HL-60 (cell line): ENCODE measurements around the gene PBX3.

Experiments
- GABPA ChIP-seq: IDR thresholded peaks from 2 replicates; pipeline ENCODE4 v1.6.1; 2012; ENCODE audit warnings: low read depth
- POLR2AphosphoS5 ChIP-seq: IDR thresholded peaks from 2 replicates; pipeline ENCODE4 v1.6.1; 2012; ENCODE audit warnings: low read depth
- SPI1 ChIP-seq: IDR thresholded peaks from 2 replicates; pipeline ENCODE4 v1.6.1; 2012; ENCODE audit warnings: low read depth, mild to moderate bottlenecking, borderline replicate concordance
- TF ChIP-seq, protein P1 (sequence below): IDR thresholded peaks from one replicate; pipeline ENCODE4 v1.5.1; 2011; ENCODE audit warnings: low read length, control low read depth, inconsistent platforms; ENCODE audit not compliant: insufficient read depth
- TF ChIP-seq, protein P2 (sequence below): IDR thresholded peaks from 2 replicates; pipeline ENCODE4 v1.6.1; 2012; ENCODE audit warnings: low read depth; ENCODE audit not compliant: insufficient replicate concordance

DNA sequence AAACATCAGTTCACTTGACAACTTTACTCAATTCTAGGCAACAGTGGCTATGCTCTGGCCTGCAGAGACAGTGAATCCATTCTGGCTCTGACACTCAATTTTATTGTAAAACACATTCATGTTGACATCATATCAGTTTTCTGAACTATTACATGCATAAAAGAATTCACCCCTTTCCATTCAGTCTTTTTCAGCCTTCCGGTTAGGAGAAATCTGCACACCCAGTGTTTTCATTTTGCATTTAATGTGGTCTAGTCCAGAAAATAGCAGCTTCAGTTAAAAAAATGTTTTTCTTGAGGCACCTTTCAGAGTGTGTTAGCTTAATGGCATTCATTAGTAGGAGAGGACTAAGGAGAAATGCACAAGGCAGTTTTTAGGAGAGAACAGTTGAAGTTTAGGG is 95.1 kb downstream of the PBX3 start:
- TF ChIP-seq, protein P1, sequence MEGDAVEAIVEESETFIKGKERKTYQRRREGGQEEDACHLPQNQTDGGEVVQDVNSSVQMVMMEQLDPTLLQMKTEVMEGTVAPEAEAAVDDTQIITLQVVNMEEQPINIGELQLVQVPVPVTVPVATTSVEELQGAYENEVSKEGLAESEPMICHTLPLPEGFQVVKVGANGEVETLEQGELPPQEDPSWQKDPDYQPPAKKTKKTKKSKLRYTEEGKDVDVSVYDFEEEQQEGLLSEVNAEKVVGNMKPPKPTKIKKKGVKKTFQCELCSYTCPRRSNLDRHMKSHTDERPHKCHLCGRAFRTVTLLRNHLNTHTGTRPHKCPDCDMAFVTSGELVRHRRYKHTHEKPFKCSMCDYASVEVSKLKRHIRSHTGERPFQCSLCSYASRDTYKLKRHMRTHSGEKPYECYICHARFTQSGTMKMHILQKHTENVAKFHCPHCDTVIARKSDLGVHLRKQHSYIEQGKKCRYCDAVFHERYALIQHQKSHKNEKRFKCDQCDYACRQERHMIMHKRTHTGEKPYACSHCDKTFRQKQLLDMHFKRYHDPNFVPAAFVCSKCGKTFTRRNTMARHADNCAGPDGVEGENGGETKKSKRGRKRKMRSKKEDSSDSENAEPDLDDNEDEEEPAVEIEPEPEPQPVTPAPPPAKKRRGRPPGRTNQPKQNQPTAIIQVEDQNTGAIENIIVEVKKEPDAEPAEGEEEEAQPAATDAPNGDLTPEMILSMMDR, result no peak
- TF ChIP-seq POLR2AphosphoS5, result no peak
- TF ChIP-seq, protein P2, sequence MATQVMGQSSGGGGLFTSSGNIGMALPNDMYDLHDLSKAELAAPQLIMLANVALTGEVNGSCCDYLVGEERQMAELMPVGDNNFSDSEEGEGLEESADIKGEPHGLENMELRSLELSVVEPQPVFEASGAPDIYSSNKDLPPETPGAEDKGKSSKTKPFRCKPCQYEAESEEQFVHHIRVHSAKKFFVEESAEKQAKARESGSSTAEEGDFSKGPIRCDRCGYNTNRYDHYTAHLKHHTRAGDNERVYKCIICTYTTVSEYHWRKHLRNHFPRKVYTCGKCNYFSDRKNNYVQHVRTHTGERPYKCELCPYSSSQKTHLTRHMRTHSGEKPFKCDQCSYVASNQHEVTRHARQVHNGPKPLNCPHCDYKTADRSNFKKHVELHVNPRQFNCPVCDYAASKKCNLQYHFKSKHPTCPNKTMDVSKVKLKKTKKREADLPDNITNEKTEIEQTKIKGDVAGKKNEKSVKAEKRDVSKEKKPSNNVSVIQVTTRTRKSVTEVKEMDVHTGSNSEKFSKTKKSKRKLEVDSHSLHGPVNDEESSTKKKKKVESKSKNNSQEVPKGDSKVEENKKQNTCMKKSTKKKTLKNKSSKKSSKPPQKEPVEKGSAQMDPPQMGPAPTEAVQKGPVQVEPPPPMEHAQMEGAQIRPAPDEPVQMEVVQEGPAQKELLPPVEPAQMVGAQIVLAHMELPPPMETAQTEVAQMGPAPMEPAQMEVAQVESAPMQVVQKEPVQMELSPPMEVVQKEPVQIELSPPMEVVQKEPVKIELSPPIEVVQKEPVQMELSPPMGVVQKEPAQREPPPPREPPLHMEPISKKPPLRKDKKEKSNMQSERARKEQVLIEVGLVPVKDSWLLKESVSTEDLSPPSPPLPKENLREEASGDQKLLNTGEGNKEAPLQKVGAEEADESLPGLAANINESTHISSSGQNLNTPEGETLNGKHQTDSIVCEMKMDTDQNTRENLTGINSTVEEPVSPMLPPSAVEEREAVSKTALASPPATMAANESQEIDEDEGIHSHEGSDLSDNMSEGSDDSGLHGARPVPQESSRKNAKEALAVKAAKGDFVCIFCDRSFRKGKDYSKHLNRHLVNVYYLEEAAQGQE, result no peak
- no peak for TF ChIP-seq GABPA
- TF ChIP-seq SPI1, result no peak
